Stimulated activated CD8-positive, alpha-beta memory T cell treated with anti-CD3 and anti-CD28 coated beads, Interleukin-7, amount 100 ng/mL, for 48 hours (primary cell): ENCODE results near the gene TMF1.

Source experiments
- DNase-seq, 2 donors: peaks; one replicate each; pipeline ENCODE4 v3.0.0-alpha.2; 2020; ENCODE audit warnings: low read depth in 1 of 2; ENCODE audit errors: extremely low read depth in 1 of 2

TMF1 gene

GRCh38 chr3:69051756-69052471 lies at the start of gene TMF1:
Gene TMF1 (minus strand): TSS chr3:69052333. CDS start chr3:69052086, 247 bp downstream.
- DNase-seq: peak; percentile 89 to 96

GRCh38 chr3:69099576-69099975 lies 47.4 kb upstream of the TMF1 start:
- DNase-seq: no peak

DNA sequence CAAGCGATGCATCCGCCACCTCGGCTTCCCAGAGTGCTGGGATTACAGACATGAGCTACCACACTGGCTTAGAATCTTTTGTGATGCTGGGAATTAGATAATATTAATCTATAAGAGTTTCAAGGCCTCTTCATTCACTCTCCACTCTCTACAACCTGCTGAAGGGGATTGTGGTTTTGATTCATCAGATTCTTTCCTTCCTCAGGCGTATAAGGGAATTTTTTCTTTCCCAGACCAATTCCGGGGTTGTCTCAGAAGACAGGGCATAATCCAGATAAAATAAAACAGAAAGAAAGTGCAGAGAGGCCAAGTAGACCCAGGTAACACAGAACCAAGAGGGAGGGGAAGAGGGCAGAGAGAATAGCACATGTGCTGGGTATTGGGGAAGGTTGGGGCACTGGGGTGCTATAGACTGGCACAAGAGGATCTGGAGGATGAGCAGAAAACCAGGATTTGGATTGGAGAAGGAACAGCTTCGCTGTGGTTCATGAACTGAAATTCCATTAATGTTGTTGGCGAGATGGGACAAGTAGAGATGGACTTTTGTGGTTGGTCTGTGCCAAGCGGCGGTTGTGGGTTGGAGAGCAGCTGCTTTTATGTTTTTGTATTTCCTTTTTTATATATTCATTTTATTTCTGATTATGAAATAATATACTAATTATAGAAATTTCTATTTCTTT lies 45.4 kb upstream of the TMF1 start:
- no peak for DNase-seq

- DNase-seq: no peak
Measured at GRCh38 chr3:69096299-69096698, 44.2 kb upstream of the TMF1 start.

DNA sequence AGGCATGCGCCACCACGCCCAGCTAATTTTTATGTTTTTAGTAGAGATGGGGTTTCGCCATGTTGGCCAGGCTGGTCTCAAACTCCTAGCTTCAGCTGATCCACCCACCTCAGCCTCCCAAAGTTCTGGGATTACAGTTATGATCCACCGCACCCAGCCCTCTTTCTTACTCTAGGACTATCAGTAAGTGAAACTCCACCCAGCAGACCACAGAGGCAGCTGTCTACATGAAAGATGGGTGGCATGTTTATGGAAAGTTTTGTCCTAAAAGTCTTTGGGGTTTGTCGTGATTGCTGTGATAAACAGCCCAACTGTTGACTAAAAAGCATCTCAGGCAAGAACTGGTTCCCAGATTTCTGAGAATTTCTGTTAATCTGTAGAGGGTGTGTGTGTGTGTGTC lies 43.5 kb upstream of the TMF1 start:
- no peak for DNase-seq

GRCh38 chr3:69094467-69095205 lies 42.5 kb upstream of the TMF1 start:
- DNase-seq: no peak

GRCh38 chr3:69092030-69092516 lies 39.9 kb upstream of the TMF1 start:
- DNase-seq: no peak

GRCh38 chr3:69091389-69092029 lies 39.4 kb upstream of the TMF1 start:
- no peak for DNase-seq

DNA sequence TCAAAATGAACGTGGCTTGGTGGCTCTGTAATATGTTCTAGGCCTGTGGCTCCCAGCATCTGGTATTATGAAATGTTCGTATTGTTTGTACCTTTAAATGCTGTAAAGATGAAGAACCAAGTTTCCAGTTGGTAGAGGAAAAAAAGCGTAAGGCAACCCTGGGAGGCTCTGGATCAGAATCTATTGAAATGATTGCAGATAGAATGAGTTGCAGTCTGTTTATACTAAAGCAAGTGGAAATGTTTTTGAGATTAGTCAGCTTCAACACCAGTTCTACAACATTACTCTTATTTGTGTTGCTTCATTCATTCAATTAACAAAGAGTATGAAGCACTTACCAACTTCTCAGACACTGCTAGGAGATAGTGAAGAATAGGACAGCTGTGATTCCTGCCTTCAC lies 37.9 kb upstream of the TMF1 start:
- DNase-seq: no peak

GRCh38 chr3:69088063-69088462 lies 35.9 kb upstream of the TMF1 start:
- no peak for DNase-seq

GRCh38 chr3:69087030-69087791 lies 35.1 kb upstream of the TMF1 start:
- DNase-seq: no peak

DNA sequence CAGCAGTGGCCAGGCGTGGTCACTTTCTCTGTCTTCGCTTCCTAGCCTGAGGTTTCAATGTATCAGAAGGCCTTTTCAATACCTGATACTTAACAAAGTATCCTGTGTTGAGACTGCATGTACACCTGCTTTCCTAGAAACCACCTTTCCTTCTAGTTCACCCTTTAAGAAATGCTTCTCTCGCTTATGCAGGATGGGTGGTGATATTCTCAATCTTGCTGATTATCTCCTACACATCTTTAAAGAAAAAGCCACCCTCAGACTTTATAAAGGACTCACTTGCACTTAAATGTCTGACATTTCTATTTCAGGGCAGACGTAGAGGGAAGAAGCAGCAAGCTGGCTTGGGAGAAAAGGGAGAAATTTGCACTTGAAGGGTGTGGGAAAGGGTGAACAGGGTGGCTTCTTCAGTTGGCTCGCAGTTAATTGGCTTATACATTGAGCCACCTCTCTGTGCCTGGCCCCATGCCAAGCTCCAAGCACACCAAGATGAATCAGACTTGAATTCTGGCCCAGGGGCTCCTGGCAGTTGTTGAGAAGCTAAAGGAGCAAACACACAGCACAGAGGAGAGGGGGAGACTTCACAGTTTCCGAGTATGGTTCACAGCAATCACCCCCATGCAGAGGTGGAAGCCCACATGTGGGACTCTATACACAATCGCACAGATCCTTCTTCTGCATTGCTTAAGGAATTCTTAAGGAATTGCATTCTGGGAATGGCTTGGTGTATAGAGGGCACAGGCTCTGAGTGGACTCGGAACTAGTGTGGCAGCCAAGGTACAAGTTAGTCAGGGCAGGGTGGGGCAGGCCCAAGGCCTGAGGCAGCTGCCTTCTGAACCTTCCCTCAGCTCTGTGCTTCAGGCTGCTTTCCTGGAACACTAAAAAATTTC lies 33.9 kb upstream of the TMF1 start:
- peak in 1 of 2 donors; percentile 82 for DNase-seq

DNA sequence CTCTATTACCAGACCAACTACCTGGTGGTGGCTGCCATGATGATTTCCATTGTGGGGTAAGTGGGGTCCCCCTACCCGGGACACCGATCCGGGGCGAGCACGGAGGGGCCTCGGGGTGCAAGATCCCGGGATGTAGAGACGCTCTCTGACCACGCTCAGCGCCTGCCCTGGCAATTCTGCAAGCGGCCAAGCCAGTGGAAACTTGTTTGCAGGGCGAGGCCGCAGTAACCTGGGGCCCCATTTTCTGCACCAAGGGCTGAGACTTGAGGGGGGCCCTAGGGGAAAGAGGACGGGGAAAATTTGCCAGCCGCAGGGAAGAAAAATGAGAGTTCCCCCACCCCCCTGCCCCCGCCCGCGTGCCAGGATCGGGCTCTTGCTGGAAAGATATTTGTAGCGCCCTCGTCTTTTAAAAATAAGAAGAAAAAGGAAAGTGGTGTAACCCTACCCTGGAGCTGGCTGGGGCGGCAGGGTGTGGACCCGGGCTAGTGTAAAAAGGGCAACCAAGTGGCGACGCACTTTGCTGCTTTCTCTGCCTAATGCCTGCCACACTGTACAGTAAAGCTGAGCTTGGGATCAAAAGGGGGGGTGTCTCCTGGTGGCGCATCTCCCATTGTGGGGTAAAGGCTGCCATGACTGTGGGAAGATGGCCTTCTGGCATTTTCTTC lies 33.2 kb upstream of the TMF1 start:
- no peak for DNase-seq

- DNase-seq: peak; percentile 73 to 92
Measured at GRCh38 chr3:69084326-69085167, 32.4 kb upstream of the TMF1 start, which contains the start of gene ARL6IP5. Gene ARL6IP5 (plus strand): TSS chr3:69084937. CDS start chr3:69085048, 111 bp downstream.

GRCh38 chr3:69082805-69083204 lies 30.7 kb upstream of the TMF1 start:
- DNase-seq: peak in 1 of 2 donors; percentile 85

DNA sequence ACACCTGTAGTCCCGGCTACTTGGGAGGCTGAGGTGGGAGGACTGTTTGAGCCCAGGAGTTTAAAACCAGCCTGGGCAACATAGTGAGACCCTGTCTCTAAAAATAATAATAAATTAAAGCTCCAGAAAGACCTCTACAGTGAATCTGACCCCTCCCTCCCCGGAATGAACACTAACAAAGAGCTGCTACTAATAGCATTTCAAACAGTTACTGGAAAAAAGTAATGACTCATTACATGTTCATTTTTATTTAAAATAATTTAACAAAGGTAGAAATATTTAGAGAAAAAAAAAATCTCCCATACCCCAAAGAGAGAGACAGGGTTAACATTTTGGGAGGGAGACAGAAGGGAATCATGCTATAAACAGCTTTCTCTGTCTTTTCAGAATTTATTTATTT lies 30.2 kb upstream of the TMF1 start:
- DNase-seq: no peak

GRCh38 chr3:69081583-69082262 lies 29.6 kb upstream of the TMF1 start:
- no peak for DNase-seq
